HG02938 (cell line): ENCODE data around the gene METTL26.

ENCODE experiments used
- ATAC-seq: cut with Tn5 transposase; IDR thresholded peaks from one replicate; pipeline ENCODE4 v1.9.1; 2021; ENCODE audit warnings: mild to moderate bottlenecking, moderate library complexity; ENCODE audit not compliant: unreplicated experiment

The METTL26 gene

GRCh38 chr16:675884-676564 lies 39.9 kb upstream of the METTL26 start:
- no peak for ATAC-seq

DNA sequence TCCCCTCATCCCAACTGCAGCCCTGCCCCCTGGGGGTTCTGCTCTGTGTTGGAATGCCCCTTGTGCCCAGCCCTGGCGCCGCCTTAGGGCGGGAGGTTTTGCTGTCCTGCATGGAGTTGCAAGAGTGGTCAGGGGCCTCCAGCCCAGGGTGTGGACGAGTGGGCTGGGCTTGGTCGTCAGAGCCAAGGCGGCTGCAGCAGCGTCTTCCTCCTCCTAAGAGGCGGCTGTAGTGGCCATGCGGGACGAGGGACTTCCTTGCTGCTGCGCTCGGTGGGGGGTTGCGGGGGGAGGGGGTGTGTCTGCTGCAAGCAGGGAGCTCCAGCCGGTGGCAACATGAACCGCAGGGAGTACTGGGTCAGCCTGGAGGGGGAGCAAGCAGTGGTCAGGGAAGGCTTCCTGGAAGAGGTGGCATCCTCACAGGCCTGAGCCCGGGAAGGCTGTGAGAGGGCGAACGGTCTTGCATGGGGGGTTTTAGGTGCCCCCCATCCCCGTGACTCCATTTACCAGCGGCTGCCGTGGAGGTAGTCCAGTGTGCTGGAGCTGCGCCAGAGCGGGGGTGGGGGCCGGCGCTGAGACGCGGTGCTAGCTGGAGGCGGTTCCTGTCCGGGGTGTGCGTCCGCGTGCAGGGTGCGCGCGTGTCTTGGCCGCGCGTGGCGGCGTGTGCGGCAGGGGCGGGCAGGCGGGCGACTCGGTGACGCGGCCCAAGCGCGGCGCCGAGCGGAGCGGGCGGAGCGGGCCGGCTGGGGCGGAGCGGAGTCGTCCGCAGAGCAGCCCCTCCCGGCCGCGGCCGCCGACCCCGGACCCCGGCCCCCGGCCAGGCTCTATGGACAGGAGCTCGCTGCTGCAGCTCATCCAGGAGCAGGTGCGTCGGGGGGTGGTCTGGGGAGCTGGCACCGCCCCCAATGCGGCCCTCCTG lies 39.1 kb upstream of the METTL26 start, which contains the start of gene RHBDL1:
TSS of gene RHBDL1 (plus strand) at position 704 of the 916 bp plus-strand sequence. CDS start at position 824, 120 bp downstream.
- no peak for ATAC-seq

DNA sequence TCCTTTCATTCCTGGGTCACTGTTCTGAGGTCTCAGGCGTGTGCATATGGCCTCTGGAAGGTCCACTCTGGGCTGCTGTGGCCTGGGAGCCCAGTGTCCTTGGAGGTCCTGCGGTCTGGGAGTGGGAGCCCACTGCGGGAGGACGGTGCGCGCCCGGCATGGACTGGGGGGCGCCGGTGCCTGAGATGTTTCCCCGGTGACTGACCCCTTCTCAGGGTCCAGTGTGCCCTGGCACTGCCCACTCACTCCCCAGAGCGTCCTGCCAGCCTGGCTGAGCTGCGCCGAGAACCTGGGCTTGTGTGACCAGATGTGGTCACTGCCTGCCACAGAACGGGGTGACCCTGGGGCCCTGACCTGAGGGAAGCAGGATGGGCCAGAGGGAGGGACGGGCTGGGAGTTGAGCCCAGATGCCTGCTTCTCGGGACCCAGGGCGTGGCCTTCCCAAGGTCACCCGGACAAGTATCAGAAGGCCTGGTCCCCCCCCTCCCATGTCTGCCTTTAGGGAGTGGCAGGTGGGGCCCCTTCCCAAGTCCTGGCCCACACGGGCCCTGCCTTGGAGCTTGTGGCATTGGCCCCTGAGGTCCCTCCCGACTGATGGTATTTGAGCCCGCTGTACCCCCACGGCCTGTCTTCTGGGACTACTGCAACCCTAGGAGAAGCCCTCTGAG lies 38.2 kb upstream of the METTL26 start:
- ATAC-seq, result no peak

GRCh38 chr16:673399-673991 lies 37.4 kb upstream of the METTL26 start:
- no peak for ATAC-seq

- ATAC-seq, result no peak
Observed at GRCh38 chr16:672851-673250, 36.7 kb upstream of the METTL26 start.

DNA sequence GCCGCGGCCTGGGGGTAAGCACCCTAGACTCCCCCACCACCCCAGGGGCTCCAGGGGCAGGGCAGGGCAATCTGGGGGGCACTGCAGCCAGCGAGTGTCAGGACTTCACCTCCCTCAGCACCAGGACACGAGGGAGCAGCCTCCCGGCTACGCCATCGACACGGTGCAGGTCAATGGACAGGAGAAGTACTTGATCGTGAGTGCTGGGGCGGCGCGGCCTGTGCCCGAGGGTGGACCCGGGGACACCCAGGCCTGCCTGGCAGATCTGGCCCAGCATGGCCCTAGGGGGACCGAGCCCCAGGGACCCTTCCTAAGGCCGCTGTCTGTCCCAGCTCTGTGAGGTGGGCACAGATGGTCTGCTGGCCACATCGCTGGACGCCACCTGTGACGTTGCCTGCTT lies 36.3 kb upstream of the METTL26 start:
- ATAC-seq, result no peak

GRCh38 chr16:671353-672131 lies 35.4 kb upstream of the METTL26 start:
- no peak for ATAC-seq

DNA sequence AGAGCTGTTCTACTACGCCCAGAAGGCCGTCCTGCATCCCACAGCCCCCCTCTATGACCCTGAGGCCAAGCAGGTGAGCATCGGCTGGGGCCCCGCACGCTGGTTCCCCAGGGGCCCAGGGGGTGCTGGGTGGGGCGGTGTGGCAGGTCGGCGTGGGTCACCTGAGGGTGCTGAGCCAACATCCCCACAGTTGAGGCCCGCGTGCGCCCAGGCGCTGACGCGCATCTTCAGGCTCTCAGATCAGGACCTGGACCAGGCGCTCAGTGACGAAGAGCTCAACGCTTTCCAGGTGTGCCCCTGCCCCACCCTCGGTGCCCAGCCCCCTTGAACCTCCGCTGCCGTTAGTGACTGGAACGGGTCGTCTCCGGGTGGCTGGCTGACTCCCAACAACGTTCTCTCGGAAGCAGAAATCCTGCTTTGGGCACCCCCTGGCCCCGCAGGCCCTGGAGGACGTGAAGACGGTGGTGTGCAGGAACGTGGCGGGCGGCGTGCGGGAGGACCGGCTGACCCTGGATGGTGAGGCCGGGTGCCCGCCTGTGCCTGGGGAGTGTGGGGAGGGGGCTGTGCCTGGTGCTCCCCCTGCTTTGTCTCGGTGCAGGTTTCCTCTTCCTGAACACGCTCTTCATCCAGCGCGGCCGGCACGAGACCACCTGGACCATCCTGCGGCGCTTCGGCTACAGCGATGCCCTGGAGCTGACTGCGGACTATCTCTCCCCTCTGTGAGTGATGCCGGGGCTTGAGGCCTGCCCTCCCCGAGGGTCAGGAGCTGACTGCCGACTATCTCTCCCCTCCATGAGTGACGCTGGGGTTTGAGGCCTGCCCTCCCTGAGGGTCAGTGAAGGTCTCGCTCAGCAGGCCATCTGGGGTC lies 34.6 kb upstream of the METTL26 start:
- ATAC-seq, result no peak

DNA sequence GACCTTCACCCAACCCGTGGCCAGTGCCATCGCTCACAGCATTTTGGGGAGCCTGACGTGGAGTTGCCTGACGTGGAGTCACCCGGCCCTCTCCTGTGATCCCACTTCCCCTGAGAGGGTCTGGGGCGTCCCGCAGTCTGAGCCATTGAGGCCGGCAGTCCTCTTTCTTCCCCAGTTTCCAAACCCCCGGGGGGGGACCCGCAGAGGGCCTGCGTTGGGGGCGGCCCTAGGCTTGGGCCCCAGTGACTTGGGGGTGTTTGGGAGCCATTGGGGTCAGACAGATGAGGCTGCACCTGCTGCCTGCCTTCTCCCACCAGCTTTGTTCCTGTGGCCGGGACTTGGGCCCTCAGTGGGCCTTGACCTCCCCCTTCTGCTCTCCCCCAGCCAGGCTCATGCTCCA lies 33.6 kb upstream of the METTL26 start:
- ATAC-seq, result no peak

- no peak for ATAC-seq
Observed at GRCh38 chr16:668519-669171, 32.5 kb upstream of the METTL26 start.

- ATAC-seq, result peak; percentile 73
Observed at GRCh38 chr16:667780-668518, 31.8 kb upstream of the METTL26 start, which contains the start of gene RHOT2. TSS of gene RHOT2 (plus strand) at chr16:668132. CDS start at chr16:668200, 68 bp downstream.

DNA sequence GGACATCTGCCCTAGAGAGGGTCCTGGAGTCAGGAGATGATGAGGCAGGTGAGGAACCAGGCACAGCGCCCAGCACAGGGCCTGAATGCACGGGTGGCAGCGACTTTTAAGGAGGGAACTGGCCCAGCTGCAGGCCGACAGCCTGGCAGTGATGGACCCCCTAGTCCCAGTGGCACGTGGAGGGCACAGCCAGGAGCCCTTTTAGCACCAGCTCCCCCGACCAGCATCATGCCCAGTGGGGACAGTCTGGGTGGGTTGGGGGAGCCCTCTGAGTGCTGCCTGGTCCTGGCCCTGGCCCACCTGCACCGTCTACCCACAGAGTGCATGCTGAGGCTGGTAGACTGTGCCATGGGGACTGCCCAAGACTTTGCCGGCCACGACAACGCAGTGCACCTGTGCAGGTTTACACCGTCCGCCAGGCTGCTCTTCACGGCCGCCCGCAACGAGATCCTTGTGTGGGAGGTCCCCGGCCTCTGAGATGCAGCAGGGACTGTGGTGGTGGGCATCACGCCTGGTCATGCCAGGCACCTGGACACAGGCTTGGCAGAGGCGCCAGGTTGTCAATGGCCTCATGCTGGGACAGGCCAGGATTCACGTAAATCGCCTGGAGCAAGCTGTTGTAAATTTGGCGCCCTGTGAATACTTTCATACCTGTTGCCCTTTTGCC lies 31.1 kb upstream of the METTL26 start:
- no peak for ATAC-seq

DNA sequence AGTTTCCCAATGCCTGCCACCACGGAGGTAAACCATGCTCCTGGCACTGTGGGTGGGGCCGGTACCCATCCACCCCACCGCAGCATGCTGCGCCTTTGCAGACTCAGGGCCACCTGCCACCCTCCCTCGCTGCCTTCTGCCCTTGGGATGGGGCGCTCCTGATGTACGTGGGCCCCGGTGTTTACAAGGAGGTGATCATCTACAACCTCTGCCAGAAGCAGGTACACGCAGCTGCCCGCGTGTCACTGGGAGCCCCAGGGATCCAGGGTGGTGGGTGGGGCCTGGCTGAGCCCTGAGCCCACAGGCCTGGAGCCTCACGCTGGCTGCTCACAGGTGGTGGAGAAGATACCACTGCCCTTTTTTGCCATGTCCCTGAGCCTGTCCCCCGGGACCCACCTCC lies 30.5 kb upstream of the METTL26 start:
- no peak for ATAC-seq

DNA sequence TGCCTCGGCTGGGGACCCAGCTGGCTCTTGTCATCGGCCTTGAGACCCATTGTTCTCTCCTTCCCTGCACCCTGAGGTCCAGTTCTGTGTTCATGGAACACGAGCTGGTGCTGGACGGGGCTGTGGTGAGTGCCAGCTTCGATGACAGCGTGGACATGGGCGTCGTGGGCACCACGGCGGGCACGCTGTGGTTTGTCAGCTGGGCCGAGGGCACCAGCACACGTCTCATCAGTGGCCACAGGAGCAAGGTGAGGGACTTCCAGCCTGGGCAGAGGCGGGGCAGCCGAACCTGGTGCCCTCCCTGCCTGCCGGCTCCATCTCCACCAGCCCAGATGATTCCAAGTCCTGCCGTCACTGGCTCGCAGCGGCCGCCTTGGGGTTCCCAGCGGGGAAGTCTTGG lies 26.5 kb upstream of the METTL26 start:
- no peak for ATAC-seq

DNA sequence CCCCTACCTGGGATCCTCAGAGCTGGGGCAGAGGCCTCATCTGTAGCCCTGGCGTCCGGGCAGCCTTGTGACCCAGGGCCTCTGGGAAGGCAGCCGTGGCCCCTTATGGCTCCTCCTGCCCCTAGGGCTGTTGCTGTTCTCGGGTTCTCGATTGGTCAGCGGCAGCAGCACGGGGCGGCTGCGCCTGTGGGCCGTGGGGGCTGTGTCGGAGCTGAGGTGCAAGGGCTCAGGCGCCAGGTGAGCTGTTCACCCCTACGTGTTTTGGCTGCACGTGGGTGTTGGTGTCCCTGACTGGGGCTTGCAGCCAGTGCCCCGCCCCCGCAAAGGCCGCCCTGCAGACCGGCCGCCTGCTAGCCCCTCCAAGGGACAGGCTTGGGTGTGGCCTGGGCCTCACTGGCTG lies 26.0 kb upstream of the METTL26 start:
- no peak for ATAC-seq

DNA sequence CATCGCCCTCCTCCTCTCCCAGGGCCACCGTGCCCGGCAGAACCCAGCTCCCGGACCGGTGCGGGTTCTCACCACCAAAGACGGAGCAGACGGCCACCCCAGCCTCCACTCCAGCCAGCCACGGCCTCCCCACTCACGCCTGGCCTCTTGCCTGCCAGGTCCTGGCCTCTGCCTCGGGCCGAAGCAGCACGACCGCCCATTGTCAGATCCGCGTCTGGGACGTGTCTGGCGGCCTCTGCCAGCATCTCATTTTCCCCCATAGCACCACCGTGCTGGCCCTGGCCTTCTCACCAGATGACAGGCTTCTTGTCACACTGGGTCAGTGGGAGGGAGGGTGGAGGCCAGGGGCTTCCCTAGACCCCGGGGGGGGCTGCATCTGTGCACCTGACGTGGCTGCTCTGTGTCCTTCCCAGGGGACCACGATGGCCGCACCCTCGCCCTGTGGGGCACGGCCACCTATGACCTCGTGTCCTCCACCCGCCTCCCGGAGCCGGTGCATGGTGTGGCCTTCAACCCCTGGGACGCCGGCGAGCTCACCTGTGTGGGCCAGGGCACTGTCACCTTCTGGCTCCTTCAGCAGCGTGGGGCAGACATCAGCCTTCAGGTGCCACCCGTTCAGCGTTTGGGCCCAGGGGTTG lies 25.2 kb upstream of the METTL26 start:
- ATAC-seq, result no peak
